ENCODE measurements around the gene WDR1.
A peak's percentile ranks its signal among the peaks of the same experiment; 100 is the strongest.

Gene WDR1

GRCh38 chr4:10101671-10102473 is 14.7 kb downstream of the WDR1 start:
- TF ChIP-seq CTCF (IDR thresholded peaks at IDR 0.05; ENCODE audit: low read depth, low read length, missing control alignments), result no peak
- Histone ChIP-seq H3K4me3 (ENCODE audit: low read depth, low read length) (no peak overlapping the region), H3K27ac (peak overlapping the region; percentile 31), H3K36me3 (replicated peaks) (peaks cover 82% of the 10 kb centered on the region), H3K27me3 (replicated peaks) (no peaks in the 10 kb centered on the region)
- no peak for DNase-seq
- in situ Hi-C loops (cut with HindIII; ENCODE audit: low pct_ligation_motif_present, low sequenced_read_pairs), result no loop called here

DNA sequence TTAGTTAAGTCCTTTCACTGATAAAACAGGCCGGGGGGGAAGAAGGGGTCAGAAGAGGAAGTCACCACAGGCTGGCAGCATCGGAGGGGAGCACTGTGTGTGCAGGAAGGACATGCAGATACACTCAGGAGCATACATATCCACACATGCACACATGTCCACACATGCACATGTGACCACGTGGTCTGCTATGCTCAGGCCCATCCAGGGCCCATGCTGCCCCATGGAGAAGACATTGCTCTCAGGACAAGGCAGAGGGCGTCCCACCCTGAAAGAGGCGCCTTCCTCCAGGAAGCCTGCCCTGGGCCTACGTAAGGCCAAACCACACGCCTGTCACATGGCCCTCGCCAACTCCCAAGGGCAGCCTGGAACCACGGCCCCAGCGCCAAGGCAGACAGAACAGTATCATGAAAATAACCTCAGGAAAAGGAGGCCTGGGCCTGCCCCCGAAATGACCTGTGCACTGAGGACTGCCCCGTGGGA is 15.8 kb downstream of the WDR1 start:
- in situ Hi-C loops (cut with HindIII; ENCODE audit: low pct_ligation_motif_present, low sequenced_read_pairs), result no loop called here
- Histone ChIP-seq H3K27ac (peak overlapping the region; percentile 31), H3K4me3 (ENCODE audit: low read depth, low read length) (no peak overlapping the region), H3K27me3 (replicated peaks) (no peaks in the 10 kb centered on the region), H3K36me3 (replicated peaks) (peaks cover 85% of the 10 kb centered on the region)
- no peak for TF ChIP-seq CTCF (IDR thresholded peaks at IDR 0.05; ENCODE audit: low read depth, low read length, missing control alignments)
- no peak for DNase-seq

- no peak for TF ChIP-seq CTCF (IDR thresholded peaks at IDR 0.05; ENCODE audit: low read depth, low read length, missing control alignments)
- DNase-seq, result no peak
- peaks cover 81% of the 10 kb centered on the region for H3K36me3 ChIP-seq (replicated peaks)
- H3K4me3 ChIP-seq (ENCODE audit: low read depth, low read length), result no peak overlapping the region
- H3K27ac ChIP-seq, result no peak overlapping the region
- no peaks in the 10 kb centered on the region for H3K27me3 ChIP-seq (replicated peaks)
- in situ Hi-C loops (cut with HindIII; ENCODE audit: low pct_ligation_motif_present, low sequenced_read_pairs), result no loop called here
These were observed 16.9 kb downstream of the WDR1 start for GRCh38 chr4:10099499-10100325.

DNA sequence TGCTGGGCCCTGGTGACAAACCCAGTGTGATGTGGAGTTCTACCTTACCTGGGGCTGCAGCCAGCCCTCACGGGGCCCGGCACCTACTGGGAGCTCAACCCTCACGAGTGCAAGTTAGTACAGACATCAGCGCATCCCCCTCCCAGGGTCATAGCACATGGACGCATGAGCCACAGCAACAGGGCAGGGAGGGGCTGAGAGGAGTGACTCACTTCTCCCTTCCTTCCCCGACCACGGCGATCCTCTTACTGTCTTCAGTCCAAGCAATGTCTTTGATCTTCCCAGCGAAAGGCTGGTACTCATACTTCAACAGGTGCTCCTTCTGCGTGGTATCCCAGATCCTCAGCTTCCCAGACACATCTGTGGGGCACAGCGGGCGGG is 17.8 kb downstream of the WDR1 start:
- H3K4me3 ChIP-seq (ENCODE audit: low read depth, low read length), result no peak overlapping the region
- TF ChIP-seq CTCF (IDR thresholded peaks at IDR 0.05; ENCODE audit: low read depth, low read length, missing control alignments), result no peak
- peak; percentile 78 for DNase-seq
- H3K27me3 ChIP-seq (replicated peaks), result no peaks in the 10 kb centered on the region
- H3K27ac ChIP-seq, result peak overlapping the region; percentile 66
- in situ Hi-C loops (cut with HindIII; ENCODE audit: low pct_ligation_motif_present, low sequenced_read_pairs), result no loop called here
- H3K36me3 ChIP-seq (replicated peaks), result peaks cover 80% of the 10 kb centered on the region

GRCh38 chr4:10097906-10098779 is 18.5 kb downstream of the WDR1 start:
- H3K36me3 ChIP-seq (replicated peaks), result peaks cover 81% of the 10 kb centered on the region
- in situ Hi-C loops (cut with HindIII; ENCODE audit: low pct_ligation_motif_present, low sequenced_read_pairs), result no loop called here
- DNase-seq, result no peak
- H3K27ac ChIP-seq, result peak overlapping the region; percentile 66
- no peaks in the 10 kb centered on the region for H3K27me3 ChIP-seq (replicated peaks)
- TF ChIP-seq CTCF (IDR thresholded peaks at IDR 0.05; ENCODE audit: low read depth, low read length, missing control alignments), result no peak
- H3K4me3 ChIP-seq (ENCODE audit: low read depth, low read length), result no peak overlapping the region
